IMR-90 (cell line): ENCODE data around the gene FOXO1. TPM values are rescaled to one million over a fixed set of nuclear protein-coding genes. Genes with fewer than 3 reads are reported as not detected.

Experiments
- ATAC-seq: fragments of 200-7000 bp; cut with Tn5 transposase; 2 replicates; pipeline ENCODE4 v1.9.1; 2020; ENCODE audit warnings: low read depth, mild to moderate bottlenecking, moderate library complexity
- BruUV-seq: library from RNA; stranded (reverse); fragments of 400-500 nt; replicated peaks from 2 replicates; lab custom pipeline; 2021; lab: Mats Ljungman, UMichigan
- CTCF ChIA-PET: fragments of 300-600 bp; formaldehyde crosslinking; extraction: SDS; loops from one replicate; lab custom pipeline; 2021; ENCODE audit warnings: antibody characterized with exemption; lab: Yijun Ruan, JAX
- POLR2A ChIA-PET: fragments of 300-600 bp; sonication (Branson Sonifier 250); formaldehyde crosslinking; loops from one replicate; lab custom pipeline; 2022; ENCODE audit warnings: antibody characterized with exemption; ENCODE audit not compliant: unreplicated experiment; lab: Charles Lee
- DNase-seq: peaks from one replicate; pipeline ENCODE4 v3.0.0; 2013
- H2AFZ ChIP-seq: replicated peaks from 2 replicates; pipeline ENCODE3; 2013; ENCODE audit warnings: low read length, mild to moderate bottlenecking; ENCODE audit not compliant: poor library complexity
- H2AK5ac ChIP-seq: 2 replicates; pipeline ENCODE4 v1.6.1; 2013; ENCODE audit warnings: low read depth, low read length, inconsistent platforms
- H2AK9ac ChIP-seq: replicated peaks from 2 replicates; pipeline ENCODE3; 2013; ENCODE audit warnings: mild to moderate bottlenecking, low read depth, low read length, moderate library complexity; ENCODE audit not compliant: poor library complexity
- H2BK120ac ChIP-seq: 2 replicates; pipeline ENCODE4 v1.6.1; 2013; ENCODE audit warnings: low read depth, low read length, inconsistent platforms
- H2BK15ac ChIP-seq: 3 replicates; pipeline ENCODE4 v1.6.1; 2013; ENCODE audit warnings: low read depth, low read length, inconsistent platforms
- H2BK20ac ChIP-seq: 2 replicates; pipeline ENCODE4 v1.6.1; 2013; ENCODE audit warnings: low read depth, mild to moderate bottlenecking, inconsistent platforms, low read length, moderate library complexity
- H2BK5ac ChIP-seq: 2 replicates; pipeline ENCODE4 v1.6.1; 2013; ENCODE audit warnings: mild to moderate bottlenecking, low read depth, low read length, inconsistent platforms; ENCODE audit not compliant: poor library complexity, severe bottlenecking
- H3K14ac ChIP-seq: replicated peaks from 2 replicates; pipeline ENCODE4 v1.6.1; 2013; ENCODE audit warnings: low read depth, low read length, inconsistent platforms
- H3K18ac ChIP-seq: 2 replicates; pipeline ENCODE4 v1.6.1; 2013; ENCODE audit warnings: low read depth, low read length, control low read depth
- H3K23ac ChIP-seq: 2 replicates; pipeline ENCODE4 v1.6.1; 2013; ENCODE audit warnings: low read depth, low read length, inconsistent platforms
- H3K27ac ChIP-seq: 2 replicates; pipeline ENCODE4 v1.5.1; 2013; ENCODE audit warnings: mild to moderate bottlenecking, control low read depth, low read length; ENCODE audit not compliant: insufficient read depth
- H3K27me3 ChIP-seq: 2 replicates; pipeline ENCODE4 v1.6.1; 2013; ENCODE audit warnings: low read length; ENCODE audit not compliant: control insufficient read depth, insufficient read depth
- H3K36me3 ChIP-seq: 2 replicates; pipeline ENCODE4 v1.6.1; 2013; ENCODE audit warnings: low read length, mixed read lengths; ENCODE audit not compliant: control insufficient read depth, insufficient read depth
- H3K4ac ChIP-seq: 2 replicates; pipeline ENCODE4 v1.6.1; 2013; ENCODE audit warnings: low read depth, low read length, inconsistent platforms
- H3K4me1 ChIP-seq: 2 replicates; pipeline ENCODE4 v1.6.1; 2013; ENCODE audit warnings: low read length, mixed read lengths; ENCODE audit not compliant: control insufficient read depth, insufficient read depth
- H3K4me2 ChIP-seq: 2 replicates; pipeline ENCODE4 v1.6.1; 2013; ENCODE audit warnings: low read depth, mild to moderate bottlenecking, control low read depth, low read length, moderate library complexity
- H3K4me3 ChIP-seq: 2 replicates; pipeline ENCODE4 v1.5.1; 2013; ENCODE audit warnings: low read depth, mild to moderate bottlenecking, control low read depth, low read length, moderate library complexity; ENCODE audit not compliant: insufficient read depth
- H3K56ac ChIP-seq: 2 replicates; pipeline ENCODE4 v1.6.1; 2013; ENCODE audit warnings: low read length, inconsistent platforms; ENCODE audit not compliant: insufficient read depth; ENCODE audit errors: extremely low read depth
- H3K79me1 ChIP-seq, 2 experiments: 2 replicates each; pipeline ENCODE4 v1.6.1; 2013; ENCODE audit warnings: low read length in 2 of 2, inconsistent platforms in 1 of 2, low read depth in 1 of 2
- H3K9ac ChIP-seq: 2 replicates; pipeline ENCODE4 v1.6.1; 2013; ENCODE audit warnings: low read depth, low read length, control low read depth
- H3K9me1 ChIP-seq: 2 replicates; pipeline ENCODE4 v1.6.1; 2013; ENCODE audit warnings: low read length, inconsistent platforms; ENCODE audit not compliant: insufficient read depth
- H3K9me3 ChIP-seq: 2 replicates; pipeline ENCODE4 v1.6.1; 2013; ENCODE audit warnings: low read length; ENCODE audit not compliant: control insufficient read depth, insufficient read depth
- H4K20me1 ChIP-seq: 2 replicates; pipeline ENCODE4 v1.6.1; 2013; ENCODE audit warnings: low read length, inconsistent platforms; ENCODE audit not compliant: insufficient read depth
- H4K5ac ChIP-seq: 2 replicates; pipeline ENCODE4 v1.6.1; 2013; ENCODE audit warnings: mild to moderate bottlenecking, low read depth, low read length, control low read depth
- H4K8ac ChIP-seq, 2 experiments: 2 replicates each; pipeline ENCODE4 v1.6.1; 2013; ENCODE audit warnings: low read depth in 2 of 2, low read length in 2 of 2, control low read depth in 1 of 2, inconsistent platforms in 1 of 2
- H4K91ac ChIP-seq: 2 replicates; pipeline ENCODE4 v1.6.1; 2013; ENCODE audit warnings: low read depth, low read length, inconsistent platforms; ENCODE audit not compliant: insufficient read depth
- BHLHE40 ChIP-seq: fragments of 150-350 bp; IDR thresholded peaks from 2 replicates; pipeline ENCODE4 v1.6.1; 2016; ENCODE audit warnings: mild to moderate bottlenecking, low read depth, low read length
- CTCF ChIP-seq: conservative IDR thresholded peaks from 2 replicates; pipeline ENCODE4 v1.5.1; 2012; ENCODE audit warnings: mild to moderate bottlenecking, low read depth, low read length, improper control_type of control experiment
- MAZ ChIP-seq: IDR thresholded peaks from 2 replicates; pipeline ENCODE4 v1.6.1; 2012; ENCODE audit warnings: low read depth, mild to moderate bottlenecking, low read length, improper control_type of control experiment, moderate library complexity, borderline replicate concordance
- NFE2L2 ChIP-seq: fragments of 150-350 bp; IDR thresholded peaks from 2 replicates; pipeline ENCODE4 v1.6.1; 2016; ENCODE audit warnings: low read depth, mild to moderate bottlenecking, low read length
- POLR2A ChIP-seq: IDR thresholded peaks from 2 replicates; pipeline ENCODE4 v1.6.1; 2012; ENCODE audit warnings: mild to moderate bottlenecking, low read depth, low read length
- RAD21 ChIP-seq: IDR thresholded peaks from 2 replicates; pipeline ENCODE4 v1.6.1; 2012; ENCODE audit warnings: low read length, improper control_type of control experiment
- RCOR1 ChIP-seq: IDR thresholded peaks from 2 replicates; pipeline ENCODE4 v1.6.1; 2012; ENCODE audit warnings: mild to moderate bottlenecking, low read length, improper control_type of control experiment; ENCODE audit not compliant: insufficient replicate concordance
- RFX5 ChIP-seq: IDR thresholded peaks from 2 replicates; pipeline ENCODE4 v1.8.0; 2012; ENCODE audit warnings: low read depth, mild to moderate bottlenecking, low read length, moderate library complexity
- WGBS, 2 experiments: methylation state at CpG; one replicate each; pipeline versions ENCODE4 v1.1.5 to v1.1.7; 2013; ENCODE audit warnings: missing lambda C conversion rate in 2 of 2; ENCODE audit not compliant: insufficient read length in 1 of 2; ENCODE audit errors: extremely low coverage in 2 of 2; 5-methylcytosine and 5-hydroxymethylcytosine counted together
- dilution Hi-C: fragments of 300-500 bp; cut with HindIII; formaldehyde crosslinking; loops from one replicate; pipeline ENCODE4 v1.14.3; 2018; ENCODE audit warnings: low sequenced_read_pairs; ENCODE audit not compliant: unreplicated experiment
- in situ Hi-C: fragments of 300-500 bp; cut with MboI; formaldehyde crosslinking; loops from 3 replicates; pipeline ENCODE4 v1.14.3; 2019; ENCODE audit warnings: low sequenced_read_pairs, inconsistent platforms, mixed read lengths
- intact Hi-C: fragments of 100-400 bp; cut with micrococcal nuclease; formaldehyde crosslinking; loops from 2 replicates; pipeline ENCODE4 v1.10.0; 2022
- polyA plus RNA-seq, 3 experiments: library from polyadenylated mRNA; depleted of rRNA; stranded (reverse); fragments of >200 nt; gene quantifications; 2 replicates each; pipeline ENCODE4 v1.2.3, GENCODE V29; 2012; ENCODE audit warnings: low replicate concordance in 1 of 3
- total RNA-seq: library from RNA; depleted of rRNA; stranded (reverse); fragments of >200 nt; gene quantifications from 2 replicates; pipeline ENCODE4 v1.2.3, GENCODE V29; 2012
- TF ChIP-seq, protein P1 (sequence below): fragments of 150-350 bp; IDR thresholded peaks from 2 replicates; pipeline ENCODE4 v1.6.1; 2017; ENCODE audit warnings: mild to moderate bottlenecking, antibody characterized with exemption, low read length, low read depth

Gene FOXO1
- total and polyA plus RNA-seq, 2 of the 4 experiments (the other 2 are of a cell fraction) = 0.12 to 0.18 TPM

- BruUV-seq = no TSS peak
- no peak overlapping the region for H2AFZ ChIP-seq
These were observed 53.1 kb downstream of the FOXO1 start for GRCh38 chr13:40613192-40613818.

More at GRCh38 chr13:40613192-40613818, 53.1 kb downstream of the FOXO1 start:
- Histone ChIP-seq H3K4me2 (no peak overlapping the region), H3K18ac (no peak overlapping the region), H2BK5ac (no peak overlapping the region), H3K23ac (no peak overlapping the region), H3K4me3 (no peak overlapping the region), H4K20me1 (no peaks in the 10 kb centered on the region), H3K4ac (no peak overlapping the region), H2BK15ac (no peak overlapping the region), H3K56ac (no peak overlapping the region), H3K9me3 (no peaks in the 10 kb centered on the region), H4K5ac (no peak overlapping the region), H3K9ac (no peak overlapping the region), H3K4me1 (no peaks in the 10 kb centered on the region), H3K14ac (no peak overlapping the region), H3K9me1 (no peaks in the 10 kb centered on the region), H3K27me3 (no peaks in the 10 kb centered on the region; the same call in 1 of the 2 replicates), H2BK20ac (no peak overlapping the region), H3K79me1 (no peaks in the 10 kb centered on the region), H2AK5ac (no peak overlapping the region), H4K8ac (no peak overlapping the region), H2BK120ac (no peak overlapping the region), H3K36me3 (no peaks in the 10 kb centered on the region), H3K27ac (no peak overlapping the region), H2AK9ac (no peak overlapping the region), H4K91ac (no peak overlapping the region)
- ChIA-PET CTCF (no interaction called here), POLR2A (no interaction called here)
- WGBS, 2 experiments = 40% methylated on average over 2 of the region's 7 CpGs; no CpG with 5 or more reads in 1 of the 2 experiments
- DNase-seq = no peak
- dilution Hi-C loops (no loop called here), in situ Hi-C loops (no loop called here), intact Hi-C loops (no loop called here)
- TF ChIP-seq RAD21 (no peak), BHLHE40 (no peak), RCOR1 (no peak), MAZ (no peak), CTCF (no peak), POLR2A (no peak), NFE2L2 (no peak), RFX5 (no peak)
- TF ChIP-seq, protein P1, sequence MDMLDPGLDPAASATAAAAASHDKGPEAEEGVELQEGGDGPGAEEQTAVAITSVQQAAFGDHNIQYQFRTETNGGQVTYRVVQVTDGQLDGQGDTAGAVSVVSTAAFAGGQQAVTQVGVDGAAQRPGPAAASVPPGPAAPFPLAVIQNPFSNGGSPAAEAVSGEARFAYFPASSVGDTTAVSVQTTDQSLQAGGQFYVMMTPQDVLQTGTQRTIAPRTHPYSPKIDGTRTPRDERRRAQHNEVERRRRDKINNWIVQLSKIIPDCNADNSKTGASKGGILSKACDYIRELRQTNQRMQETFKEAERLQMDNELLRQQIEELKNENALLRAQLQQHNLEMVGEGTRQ = no peak
- ATAC-seq = no peak
